Lower leg skin (tissue), 4 donors: Measurements from ENCODE around the gene GOLGA8O. TPM values are rescaled to one million over a fixed set of nuclear protein-coding genes. Genes with fewer than 3 reads are reported as not detected.
"Not testable (repeated sequence)": the region's sequence is repeated elsewhere in the genome, so short reads cannot be mapped to it uniquely, and the experiment has no call there.

ENCODE experiments used
- DNase-seq, 2 donors: peaks; one replicate each; pipeline ENCODE4 v3.0.0-alpha.2; 2019; ENCODE audit warnings: low spot score in 2 of 2
- H3K4me3 ChIP-seq: fragments of 200-600 bp; sonication (generic); 2 replicates; pipeline ENCODE4 v1.5.1; 2017; ENCODE audit warnings: mild to moderate bottlenecking, low read depth; ENCODE audit not compliant: poor library complexity, severe bottlenecking
- WGBS, 2 donors: methylation state at CpG; one replicate each; pipeline ENCODE4 v1.1.5; 2018; 5-methylcytosine and 5-hydroxymethylcytosine counted together
- intact Hi-C: fragments of 100-400 bp; cut with DNase I; formaldehyde crosslinking; loops from one replicate; pipeline ENCODE4 v1.15.0; 2023; ENCODE audit warnings: low total_unique reads
- total RNA-seq, 4 donors: library from RNA; depleted of rRNA; stranded (reverse); fragments of >200 nt; gene quantifications; one replicate each; pipeline ENCODE4 v1.1.0, GENCODE V29; 2016

GOLGA8O gene
- total RNA-seq, 4 donors from 2014 or later: not detected

GRCh38 chr15:32396522-32396921, 58.9 kb downstream of the GOLGA8O start:
- DNase-seq, H3K4me3 ChIP-seq: not testable (repeated sequence)
- WGBS, 2 donors: no CpG with 5 or more reads among the region's 8 CpGs

More at GRCh38 chr15:32396522-32396921, 58.9 kb downstream of the GOLGA8O start:
- intact Hi-C loops: not testable (repeated sequence)

Other genes starting within 250 kb of the GOLGA8O start
- under 1 TPM in 1 of 4 donors, not detected in 3; 0.54 TPM for gene GOLGA8K, start 52.3 kb downstream of the GOLGA8O start, total RNA-seq
- 10 to 100 TPM in 1 of 4 donors, 1 to 10 TPM in 3; 4.4 to 17.4 (median 5.8) TPM for gene GOLGA8N, start 137.8 kb upstream of the GOLGA8O start, total RNA-seq
- 1 to 10 TPM; 3.5 to 8.1 (median 4.7) TPM for gene ARHGAP11A, start 159.9 kb upstream of the GOLGA8O start, total RNA-seq
- 1 to 10 TPM in 2 of 4 donors, under 1 TPM in 2; 0.61 to 1.9 (median 1.1) TPM for gene SCG5, start 186.1 kb upstream of the GOLGA8O start, total RNA-seq